ENCODE results near the gene EDIL3.

Gene EDIL3

DNA sequence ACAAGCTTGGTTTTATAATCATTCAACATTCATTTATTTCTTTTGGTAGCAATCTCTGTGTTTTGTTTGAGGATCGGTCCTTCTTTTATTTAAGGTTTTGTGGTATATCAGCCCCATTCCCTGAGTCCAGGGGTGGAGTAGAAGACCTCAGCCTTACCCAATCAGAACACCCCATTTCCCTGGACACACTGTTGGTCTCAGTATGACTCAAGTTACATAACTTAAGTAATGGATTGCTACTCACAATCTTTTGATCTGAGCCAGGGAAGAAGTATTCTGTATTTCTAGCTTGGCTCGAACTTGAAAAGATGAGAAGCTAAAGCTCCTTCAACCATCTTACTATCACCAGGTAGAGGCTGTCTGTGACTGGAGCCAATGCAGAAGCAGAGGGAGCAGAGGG lies 488.8 kb downstream of the EDIL3 start:
- H3K4me2 ChIP-seq (ENCODE audit: low read depth, low read length): no peak overlapping the region
- no peaks in the 10 kb centered on the region for H3K79me2 ChIP-seq (ENCODE audit: low read length)
- TF ChIP-seq EZH2 (optimal IDR thresholded peaks at IDR 0.05; ENCODE audit: low read depth, low read length) (no peak), EZH2phosphoT487 (IDR thresholded peaks at IDR 0.05; ENCODE audit: low read length) (no peak)
- TF ChIP-seq, protein P1, sequence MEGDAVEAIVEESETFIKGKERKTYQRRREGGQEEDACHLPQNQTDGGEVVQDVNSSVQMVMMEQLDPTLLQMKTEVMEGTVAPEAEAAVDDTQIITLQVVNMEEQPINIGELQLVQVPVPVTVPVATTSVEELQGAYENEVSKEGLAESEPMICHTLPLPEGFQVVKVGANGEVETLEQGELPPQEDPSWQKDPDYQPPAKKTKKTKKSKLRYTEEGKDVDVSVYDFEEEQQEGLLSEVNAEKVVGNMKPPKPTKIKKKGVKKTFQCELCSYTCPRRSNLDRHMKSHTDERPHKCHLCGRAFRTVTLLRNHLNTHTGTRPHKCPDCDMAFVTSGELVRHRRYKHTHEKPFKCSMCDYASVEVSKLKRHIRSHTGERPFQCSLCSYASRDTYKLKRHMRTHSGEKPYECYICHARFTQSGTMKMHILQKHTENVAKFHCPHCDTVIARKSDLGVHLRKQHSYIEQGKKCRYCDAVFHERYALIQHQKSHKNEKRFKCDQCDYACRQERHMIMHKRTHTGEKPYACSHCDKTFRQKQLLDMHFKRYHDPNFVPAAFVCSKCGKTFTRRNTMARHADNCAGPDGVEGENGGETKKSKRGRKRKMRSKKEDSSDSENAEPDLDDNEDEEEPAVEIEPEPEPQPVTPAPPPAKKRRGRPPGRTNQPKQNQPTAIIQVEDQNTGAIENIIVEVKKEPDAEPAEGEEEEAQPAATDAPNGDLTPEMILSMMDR (IDR thresholded peaks at IDR 0.05; ENCODE audit: low read length): no peak
- H4K20me1 ChIP-seq (ENCODE audit: insufficient read depth, low read length): no peaks in the 10 kb centered on the region
- H3K4me1 ChIP-seq (ENCODE audit: low read length): no peaks in the 10 kb centered on the region
- H3K9ac ChIP-seq (ENCODE audit: low read length): no peak overlapping the region
- no peak overlapping the region for H3K27ac ChIP-seq (ENCODE audit: low read length)
- no peaks in the 10 kb centered on the region for H3K27me3 ChIP-seq (replicated peaks; ENCODE audit: insufficient read depth, low read length)
- no peak overlapping the region for H3K4me3 ChIP-seq (ENCODE audit: low read length)
- DNase-seq: no peak
- no peaks in the 10 kb centered on the region for H3K9me3 ChIP-seq (replicated peaks; ENCODE audit: insufficient read depth, low read length)
- H3F3A ChIP-seq (ENCODE audit: insufficient read depth, low read length): no peaks in the 10 kb centered on the region
- H2AFZ ChIP-seq (ENCODE audit: low read length): no peak overlapping the region
- H3K9me2 ChIP-seq (replicated peaks; ENCODE audit: insufficient read depth, low read length): no peaks in the 10 kb centered on the region
- no peaks in the 10 kb centered on the region for H3K36me3 ChIP-seq (replicated peaks; ENCODE audit: insufficient read depth, low read length)

- no peak overlapping the region for H3K27ac ChIP-seq (ENCODE audit: low read length)
Observed at GRCh38 chr5:83891261-83891660, 493.4 kb downstream of the EDIL3 start.

More at GRCh38 chr5:83891261-83891660, 493.4 kb downstream of the EDIL3 start:
- Histone ChIP-seq H3F3A (ENCODE audit: insufficient read depth, low read length) (no peaks in the 10 kb centered on the region), H3K36me3 (replicated peaks; ENCODE audit: insufficient read depth, low read length) (no peaks in the 10 kb centered on the region), H3K4me2 (ENCODE audit: low read depth, low read length) (no peak overlapping the region), H3K79me2 (ENCODE audit: low read length) (no peaks in the 10 kb centered on the region), H2AFZ (ENCODE audit: low read length) (no peak overlapping the region), H3K4me1 (ENCODE audit: low read length) (no peaks in the 10 kb centered on the region), H3K9ac (ENCODE audit: low read length) (no peak overlapping the region), H3K4me3 (ENCODE audit: low read length) (no peak overlapping the region), H3K9me2 (replicated peaks; ENCODE audit: insufficient read depth, low read length) (no peaks in the 10 kb centered on the region), H3K27me3 (replicated peaks; ENCODE audit: insufficient read depth, low read length) (no peaks in the 10 kb centered on the region), H4K20me1 (ENCODE audit: insufficient read depth, low read length) (no peaks in the 10 kb centered on the region), H3K9me3 (replicated peaks; ENCODE audit: insufficient read depth, low read length) (no peaks in the 10 kb centered on the region)
- no peak for DNase-seq
- TF ChIP-seq EZH2phosphoT487 (IDR thresholded peaks at IDR 0.05; ENCODE audit: low read length): no peak
- no peak for TF ChIP-seq EZH2 (optimal IDR thresholded peaks at IDR 0.05; ENCODE audit: low read depth, low read length)
- TF ChIP-seq, protein P1 (IDR thresholded peaks at IDR 0.05; ENCODE audit: low read length): no peak
